ENCODE data around the gene LMO7.

DNA sequence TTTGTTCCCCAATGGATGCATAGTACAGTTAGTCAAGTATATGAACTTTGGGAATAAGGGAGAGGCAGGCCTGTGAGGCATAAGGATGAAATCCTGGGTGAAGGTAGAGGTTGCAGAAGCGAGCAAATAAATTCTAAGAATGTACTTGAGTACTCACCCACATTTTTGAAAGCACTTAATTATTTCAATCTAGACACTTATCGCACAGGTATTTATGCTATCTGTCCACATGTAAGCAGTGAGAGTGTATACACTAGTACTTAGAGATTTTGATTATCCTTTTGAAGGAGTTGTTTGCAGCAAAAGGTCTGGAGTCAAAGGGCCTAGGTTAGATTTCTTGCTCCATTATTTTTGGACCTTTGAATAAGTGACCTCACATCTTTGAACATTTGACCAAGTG is 77.7 kb downstream of the LMO7 start:
- TF ChIP-seq EZH2 (IDR thresholded peaks at IDR 0.05; ENCODE audit: borderline replicate concordance, low read length): no peak
- TF ChIP-seq, protein P1, sequence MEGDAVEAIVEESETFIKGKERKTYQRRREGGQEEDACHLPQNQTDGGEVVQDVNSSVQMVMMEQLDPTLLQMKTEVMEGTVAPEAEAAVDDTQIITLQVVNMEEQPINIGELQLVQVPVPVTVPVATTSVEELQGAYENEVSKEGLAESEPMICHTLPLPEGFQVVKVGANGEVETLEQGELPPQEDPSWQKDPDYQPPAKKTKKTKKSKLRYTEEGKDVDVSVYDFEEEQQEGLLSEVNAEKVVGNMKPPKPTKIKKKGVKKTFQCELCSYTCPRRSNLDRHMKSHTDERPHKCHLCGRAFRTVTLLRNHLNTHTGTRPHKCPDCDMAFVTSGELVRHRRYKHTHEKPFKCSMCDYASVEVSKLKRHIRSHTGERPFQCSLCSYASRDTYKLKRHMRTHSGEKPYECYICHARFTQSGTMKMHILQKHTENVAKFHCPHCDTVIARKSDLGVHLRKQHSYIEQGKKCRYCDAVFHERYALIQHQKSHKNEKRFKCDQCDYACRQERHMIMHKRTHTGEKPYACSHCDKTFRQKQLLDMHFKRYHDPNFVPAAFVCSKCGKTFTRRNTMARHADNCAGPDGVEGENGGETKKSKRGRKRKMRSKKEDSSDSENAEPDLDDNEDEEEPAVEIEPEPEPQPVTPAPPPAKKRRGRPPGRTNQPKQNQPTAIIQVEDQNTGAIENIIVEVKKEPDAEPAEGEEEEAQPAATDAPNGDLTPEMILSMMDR (IDR thresholded peaks at IDR 0.05; ENCODE audit: low read length): no peak
